Activated CD8-positive, alpha-beta T cell treated with anti-CD3 and anti-CD28 coated beads for 36 hours (primary cell): Measurements from ENCODE around the gene ITPR3. TPM values are rescaled to one million over a fixed set of nuclear protein-coding genes. Genes with fewer than 3 reads are reported as not detected.

Experiments
- ATAC-seq: fragments of 200-7000 bp; cut with Tn5 transposase; one replicate; pipeline ENCODE4 v1.10.0; 2021; ENCODE audit warnings: mild to moderate bottlenecking, moderate library complexity
- CTCF ChIA-PET: fragments of 350-600 bp; sonication (Branson Sonifier 250); formaldehyde crosslinking; loops from one replicate; lab custom pipeline; 2021; ENCODE audit warnings: antibody characterized with exemption; lab: Charles Lee
- POLR2A ChIA-PET: fragments of 350-600 bp; sonication (Branson Sonifier 250); formaldehyde crosslinking; loops from one replicate; lab custom pipeline; 2021; ENCODE audit warnings: antibody characterized with exemption; lab: Charles Lee
- DNase-seq: peaks from one replicate; pipeline ENCODE4 v3.0.0-alpha.2; 2020
- H3K27ac Mint-ChIP-seq: one replicate; pipeline ENCODE4 v1.8.0; 2021; ENCODE audit warnings: mild to moderate bottlenecking, mixed read lengths
- H3K27me3 Mint-ChIP-seq: one replicate; pipeline ENCODE4 v1.8.0; 2021; ENCODE audit warnings: mixed read lengths
- H3K36me3 Mint-ChIP-seq: one replicate; pipeline ENCODE4 v1.8.0; 2021; ENCODE audit warnings: low read depth, mixed read lengths
- H3K4me1 Mint-ChIP-seq: one replicate; pipeline ENCODE4 v1.8.0; 2021; ENCODE audit warnings: low read depth, mixed read lengths
- H3K4me3 Mint-ChIP-seq: one replicate; pipeline ENCODE4 v1.8.0; 2021; ENCODE audit warnings: mild to moderate bottlenecking, moderate library complexity, mixed read lengths
- H3K9me3 Mint-ChIP-seq: one replicate; pipeline ENCODE4 v1.8.0; 2021; ENCODE audit warnings: mixed read lengths
- intact Hi-C: fragments of 100-400 bp; cut with micrococcal nuclease; formaldehyde crosslinking; loops from one replicate; pipeline ENCODE4 v1.10.0; 2022
- total RNA-seq, 2 experiments: library from RNA; stranded (reverse); gene quantifications; one replicate each; pipeline ENCODE4 v1.2.3, GENCODE V29; 2021
- TF ChIP-seq, protein P1 (sequence below): fragments of 200-600 bp; IDR thresholded peaks from one replicate; pipeline ENCODE4 v1.8.0; 2022; ENCODE audit warnings: antibody characterized with exemption, mild to moderate bottlenecking

The ITPR3 gene
- total RNA-seq, 2 experiments from 2014 or later: 36.6 to 38.0 TPM

DNA sequence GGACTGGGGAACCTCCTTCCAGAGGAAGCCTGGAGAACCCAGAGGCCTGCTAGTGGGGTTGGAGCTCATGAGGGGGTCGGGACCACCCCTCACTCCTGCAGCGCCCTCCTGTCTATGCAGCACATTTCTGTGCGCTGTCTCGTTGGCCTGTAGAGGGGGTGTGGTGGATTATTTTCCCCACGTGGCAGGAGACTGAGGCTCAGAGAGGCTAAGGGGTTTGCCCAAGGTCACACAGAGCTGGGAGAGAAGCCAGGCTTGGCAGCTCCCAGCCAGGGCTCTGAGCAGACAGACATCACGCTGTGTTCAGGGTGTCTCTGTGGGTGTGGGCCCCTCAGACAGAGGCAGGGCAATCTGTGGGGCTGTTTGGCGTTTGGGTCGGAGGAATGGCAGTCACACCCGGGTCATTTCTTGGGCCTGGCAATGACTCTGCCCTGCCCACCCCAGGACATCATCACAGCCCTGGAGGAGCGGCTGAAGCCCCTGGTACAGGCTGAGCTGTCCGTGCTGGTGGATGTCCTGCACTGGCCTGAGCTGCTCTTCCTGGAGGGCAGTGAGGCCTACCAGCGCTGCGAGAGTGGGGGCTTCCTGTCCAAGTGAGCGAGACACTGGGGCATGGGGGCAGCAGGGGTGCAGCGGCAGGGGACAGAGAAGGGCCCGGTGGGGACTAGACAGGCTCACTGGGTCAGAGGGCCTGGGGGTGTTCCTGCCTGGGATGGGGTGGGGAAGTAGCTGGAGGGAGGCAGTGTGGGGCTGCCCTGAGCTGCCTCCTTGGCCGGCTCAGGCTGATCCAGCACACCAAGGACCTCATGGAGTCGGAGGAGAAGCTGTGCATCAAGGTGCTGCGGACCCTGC, 62.7 kb downstream of the ITPR3 start:
- H3K9me3 Mint-ChIP-seq: no peaks in the 10 kb centered on the region
- TF ChIP-seq, protein P1, sequence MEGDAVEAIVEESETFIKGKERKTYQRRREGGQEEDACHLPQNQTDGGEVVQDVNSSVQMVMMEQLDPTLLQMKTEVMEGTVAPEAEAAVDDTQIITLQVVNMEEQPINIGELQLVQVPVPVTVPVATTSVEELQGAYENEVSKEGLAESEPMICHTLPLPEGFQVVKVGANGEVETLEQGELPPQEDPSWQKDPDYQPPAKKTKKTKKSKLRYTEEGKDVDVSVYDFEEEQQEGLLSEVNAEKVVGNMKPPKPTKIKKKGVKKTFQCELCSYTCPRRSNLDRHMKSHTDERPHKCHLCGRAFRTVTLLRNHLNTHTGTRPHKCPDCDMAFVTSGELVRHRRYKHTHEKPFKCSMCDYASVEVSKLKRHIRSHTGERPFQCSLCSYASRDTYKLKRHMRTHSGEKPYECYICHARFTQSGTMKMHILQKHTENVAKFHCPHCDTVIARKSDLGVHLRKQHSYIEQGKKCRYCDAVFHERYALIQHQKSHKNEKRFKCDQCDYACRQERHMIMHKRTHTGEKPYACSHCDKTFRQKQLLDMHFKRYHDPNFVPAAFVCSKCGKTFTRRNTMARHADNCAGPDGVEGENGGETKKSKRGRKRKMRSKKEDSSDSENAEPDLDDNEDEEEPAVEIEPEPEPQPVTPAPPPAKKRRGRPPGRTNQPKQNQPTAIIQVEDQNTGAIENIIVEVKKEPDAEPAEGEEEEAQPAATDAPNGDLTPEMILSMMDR: no peak
- peak overlapping the region; percentile 83 for H3K27ac Mint-ChIP-seq
- ChIA-PET POLR2A (interaction anchor here (1.0 to 2.4 kb wide), 4 partner anchors 10 to 27 kb away, joined by 3 to 21 read pairs (median 4); no protein-coding TSS in a partner anchor), CTCF (interaction anchor here (0.8 to 1.9 kb wide), 6 partner anchors 10 to 97 kb away, joined by 3 to 7 read pairs (median 5); partner anchors contain the start of gene UQCC2)
- H3K27me3 Mint-ChIP-seq: no peaks in the 10 kb centered on the region
- peaks cover 17% of the 10 kb centered on the region for H3K4me1 Mint-ChIP-seq
- no peak for DNase-seq
- ATAC-seq: peak; percentile 50
- H3K4me3 Mint-ChIP-seq: no peak overlapping the region
- H3K36me3 Mint-ChIP-seq: peaks cover 58% of the 10 kb centered on the region
- intact Hi-C loops: no loop called here

DNA sequence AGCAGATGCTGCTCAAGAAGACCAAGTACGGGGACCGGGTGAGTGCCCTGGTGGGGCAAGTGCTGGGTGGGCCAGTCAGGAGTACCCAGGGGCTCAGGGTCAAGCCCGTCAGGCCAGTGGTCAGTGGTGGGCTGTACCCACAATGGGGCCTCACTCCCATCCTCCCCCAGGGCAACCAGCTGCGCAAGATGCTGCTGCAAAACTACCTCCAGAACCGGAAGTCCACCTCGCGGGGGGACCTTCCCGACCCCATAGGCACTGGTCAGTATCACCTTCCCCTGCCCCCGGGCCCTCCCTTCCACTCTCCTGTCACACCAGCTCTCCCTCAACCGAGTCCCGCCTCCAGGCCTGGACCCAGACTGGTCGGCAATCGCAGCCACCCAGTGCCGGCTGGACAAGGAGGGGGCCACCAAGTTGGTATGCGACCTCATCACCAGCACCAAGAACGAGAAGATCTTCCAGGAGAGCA, 63.3 kb downstream of the ITPR3 start:
- H3K9me3 Mint-ChIP-seq: no peaks in the 10 kb centered on the region
- ChIA-PET CTCF (interaction anchor here (1.0 to 1.9 kb wide), 3 partner anchors 16 to 98 kb away, joined by 3 to 7 read pairs (median 5); no protein-coding TSS in a partner anchor), POLR2A (interaction anchor here (1.6 to 2.4 kb wide), 2 partner anchors 9 to 26 kb away, joined by 4 to 21 read pairs; no protein-coding TSS in a partner anchor)
- no peaks in the 10 kb centered on the region for H3K27me3 Mint-ChIP-seq
- H3K4me3 Mint-ChIP-seq: no peak overlapping the region
- H3K27ac Mint-ChIP-seq: peak overlapping the region; percentile 83
- no peak for DNase-seq
- H3K4me1 Mint-ChIP-seq: peaks cover 17% of the 10 kb centered on the region
- peaks cover 61% of the 10 kb centered on the region for H3K36me3 Mint-ChIP-seq
- intact Hi-C loops: no loop called here
- no peak for ATAC-seq
- TF ChIP-seq, protein P1: no peak

DNA sequence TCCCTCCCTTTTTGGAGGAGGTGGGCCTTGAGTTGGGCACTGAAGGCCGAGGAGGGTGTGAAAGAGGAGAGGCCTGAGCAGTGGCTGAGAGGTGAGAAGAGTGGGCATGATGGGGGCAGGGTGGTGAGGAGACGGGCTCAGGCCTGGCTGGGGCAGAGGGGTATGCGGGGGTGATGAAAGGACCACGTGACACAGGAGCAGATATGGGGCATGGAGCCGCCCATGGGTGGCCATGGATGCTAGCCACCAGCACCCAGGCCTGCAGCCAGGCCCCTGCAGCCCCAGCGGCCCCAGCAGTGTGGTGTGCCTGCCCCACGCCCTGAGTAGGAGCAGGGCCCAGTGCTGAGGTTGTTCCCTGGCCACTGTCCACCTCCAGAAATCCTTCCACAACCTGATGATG, 63.9 kb downstream of the ITPR3 start:
- Mint-ChIP-seq H3K4me3 (no peak overlapping the region), H3K27me3 (no peaks in the 10 kb centered on the region), H3K9me3 (no peaks in the 10 kb centered on the region), H3K36me3 (peaks cover 60% of the 10 kb centered on the region), H3K4me1 (peaks cover 17% of the 10 kb centered on the region), H3K27ac (no peak overlapping the region)
- POLR2A ChIA-PET: no interaction called here
- CTCF ChIA-PET: no interaction called here
- intact Hi-C loops: no loop called here
- DNase-seq: no peak
- no peak for ATAC-seq
- TF ChIP-seq, protein P1: no peak

DNA sequence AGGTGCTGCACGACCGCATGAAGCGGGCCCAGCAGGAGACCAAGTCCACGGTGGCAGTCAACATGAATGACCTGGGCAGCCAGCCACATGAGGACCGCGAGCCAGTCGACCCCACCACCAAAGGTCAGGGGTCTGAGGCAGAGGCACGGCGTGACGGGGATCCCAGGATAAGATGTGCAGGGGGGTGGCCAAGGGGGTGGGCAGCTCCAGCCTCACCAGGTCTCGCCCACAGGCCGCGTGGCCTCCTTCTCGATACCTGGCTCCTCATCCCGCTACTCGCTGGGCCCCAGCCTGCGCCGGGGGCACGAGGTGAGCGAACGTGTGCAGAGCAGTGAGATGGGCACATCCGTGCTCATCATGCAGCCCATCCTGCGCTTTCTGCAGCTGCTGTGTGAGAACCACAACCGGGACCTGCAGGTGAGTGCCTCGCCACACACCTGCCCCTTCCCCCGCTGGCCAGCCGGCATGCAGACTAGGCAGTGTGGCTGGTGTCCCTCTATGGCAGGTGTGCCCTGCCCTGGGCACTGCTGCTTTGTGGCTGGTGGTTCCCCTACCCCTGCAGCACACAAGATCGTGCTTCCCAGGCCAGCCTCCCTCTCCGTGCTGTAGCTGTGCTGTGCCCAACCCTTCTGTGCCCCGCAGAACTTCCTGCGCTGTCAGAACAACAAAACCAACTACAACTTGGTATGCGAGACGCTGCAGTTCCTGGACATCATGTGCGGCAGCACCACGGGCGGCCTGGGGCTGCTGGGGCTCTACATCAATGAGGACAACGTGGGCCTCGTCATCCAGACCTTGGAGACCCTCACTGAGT, 64.5 kb downstream of the ITPR3 start:
- no peak for ATAC-seq
- Mint-ChIP-seq H3K27ac (no peak overlapping the region), H3K9me3 (no peaks in the 10 kb centered on the region), H3K4me1 (peaks cover 17% of the 10 kb centered on the region), H3K27me3 (no peaks in the 10 kb centered on the region), H3K36me3 (peaks cover 56% of the 10 kb centered on the region), H3K4me3 (no peak overlapping the region)
- intact Hi-C loops: no loop called here
- POLR2A ChIA-PET: no interaction called here
- no peak for DNase-seq
- TF ChIP-seq, protein P1: no peak
- CTCF ChIA-PET: interaction anchor here (2.1 kb wide), 1 partner anchor 15 kb away, joined by 7 read pairs; no protein-coding TSS in a partner anchor
